Neural cell (in vitro differentiated cells): ENCODE measurements around the gene OGFOD2. TPM values are rescaled to one million over a fixed set of nuclear protein-coding genes. Genes with fewer than 3 reads are reported as not detected.

Experiments used
- H2AFZ ChIP-seq: fragments of 200-600, 300-800 bp; sonication (generic), shearing (Covaris generic); 2 replicates; pipeline ENCODE4 v1.6.0; 2014; ENCODE audit warnings: low read depth, mild to moderate bottlenecking, antibody characterized with exemption, low read length, moderate library complexity
- H3F3A ChIP-seq: fragments of 200-600 bp; shearing (Covaris generic); 2 replicates; pipeline ENCODE4 v1.6.1; 2016; ENCODE audit warnings: mild to moderate bottlenecking, moderate library complexity, mixed read lengths, antibody characterized with exemption, low read length; ENCODE audit not compliant: insufficient read depth, poor library complexity, severe bottlenecking
- H3K27ac ChIP-seq: fragments of 200-600, 300-800 bp; sonication (generic), shearing (Covaris generic); 2 replicates; pipeline ENCODE4 v1.5.1; 2014; ENCODE audit warnings: mild to moderate bottlenecking, low read length, moderate library complexity
- H3K27me3 ChIP-seq: fragments of 300-800, 200-600 bp; sonication (generic), shearing (Covaris generic); 2 replicates; pipeline ENCODE4 v1.6.0; 2014; ENCODE audit warnings: mild to moderate bottlenecking, low read depth, low read length, moderate library complexity; ENCODE audit not compliant: insufficient read depth
- H3K36me3 ChIP-seq: fragments of 300-800, 200-600 bp; sonication (generic), shearing (Covaris generic); 2 replicates; pipeline ENCODE4 v1.5.1; 2014; ENCODE audit warnings: mild to moderate bottlenecking, antibody characterized with exemption, low read length, moderate library complexity; ENCODE audit not compliant: insufficient read depth
- H3K4me2 ChIP-seq: fragments of 300-800, 200-600 bp; sonication (generic), shearing (Covaris generic); 2 replicates; pipeline ENCODE4 v1.6.0; 2014; ENCODE audit warnings: mild to moderate bottlenecking, low read length
- H3K4me3 ChIP-seq: fragments of 300-800, 200-600 bp; sonication (generic), shearing (Covaris generic); 2 replicates; pipeline ENCODE4 v1.5.1; 2014; ENCODE audit warnings: mild to moderate bottlenecking, low read length, moderate library complexity
- H3K79me2 ChIP-seq: fragments of 200-600 bp; shearing (Covaris generic); replicated peaks from 2 replicates; pipeline ENCODE4 v1.6.0; 2014; ENCODE audit warnings: mild to moderate bottlenecking, low read length, moderate library complexity; ENCODE audit not compliant: insufficient read depth
- H3K9ac ChIP-seq: fragments of 300-800, 200-600 bp; sonication (generic), shearing (Covaris generic); 2 replicates; pipeline ENCODE4 v1.6.1; 2016; ENCODE audit warnings: mild to moderate bottlenecking, low read length, mixed read lengths
- H3K9me2 ChIP-seq: fragments of 200-600 bp; shearing (Covaris generic); 2 replicates; pipeline ENCODE4 v1.6.1; 2016; ENCODE audit warnings: mild to moderate bottlenecking, low read length, mixed read lengths; ENCODE audit not compliant: insufficient read depth
- H3K9me3 ChIP-seq: fragments of 200-600, 300-800 bp; sonication (generic), shearing (Covaris generic); 2 replicates; pipeline ENCODE4 v1.6.1; 2016; ENCODE audit warnings: mild to moderate bottlenecking, mixed run types, low read length, moderate library complexity, mixed read lengths
- H4K20me1 ChIP-seq: fragments of 200-600 bp; shearing (Covaris generic); 2 replicates; pipeline ENCODE4 v1.6.1; 2016; ENCODE audit warnings: mild to moderate bottlenecking, mixed run types; ENCODE audit not compliant: insufficient read depth
- EP300 ChIP-seq: fragments of 450-650 bp; conservative IDR thresholded peaks from 2 replicates; pipeline ENCODE4 v1.6.1; 2014; ENCODE audit warnings: antibody characterized with exemption, mild to moderate bottlenecking, moderate library complexity; ENCODE audit not compliant: poor library complexity, severe bottlenecking
- EZH2 ChIP-seq: fragments of 200-600, 300-800 bp; shearing (Covaris generic), sonication (generic); IDR thresholded peaks from 2 replicates; pipeline ENCODE4 v1.6.1; 2014; ENCODE audit warnings: antibody characterized with exemption, low read length, borderline replicate concordance, mild to moderate bottlenecking; ENCODE audit not compliant: insufficient read depth, poor library complexity, severe bottlenecking
- MXI1 ChIP-seq: fragments of 450-650 bp; conservative IDR thresholded peaks from 2 replicates; pipeline ENCODE4 v1.6.1; 2014; ENCODE audit warnings: antibody characterized with exemption, mild to moderate bottlenecking; ENCODE audit not compliant: poor library complexity, severe bottlenecking
- POLR2AphosphoS5 ChIP-seq: IDR thresholded peaks from 2 replicates; pipeline ENCODE4 v1.6.1; 2012
- RAD21 ChIP-seq: fragments of 450-650 bp; conservative IDR thresholded peaks from 2 replicates; pipeline ENCODE4 v1.6.1; 2014; ENCODE audit warnings: antibody characterized with exemption, mild to moderate bottlenecking, moderate library complexity
- SMC3 ChIP-seq: fragments of 450-650 bp; conservative IDR thresholded peaks from 2 replicates; pipeline ENCODE4 v1.6.1; 2014; ENCODE audit warnings: antibody characterized with exemption, mild to moderate bottlenecking, moderate library complexity; ENCODE audit not compliant: poor library complexity
- TAF1 ChIP-seq: IDR thresholded peaks from 2 replicates; pipeline ENCODE4 v1.6.1; 2012; ENCODE audit warnings: low read depth
- polyA plus RNA-seq: library from polyadenylated mRNA; depleted of rRNA; stranded (reverse); fragments of >200 nt; gene quantifications from 2 replicates; pipeline ENCODE4 v1.2.3, GENCODE V29; 2014
- TF ChIP-seq, protein P1 (sequence below): fragments of 450-650 bp; IDR thresholded peaks from 2 replicates; pipeline ENCODE4 v1.5.1; 2014; ENCODE audit warnings: antibody characterized with exemption, mild to moderate bottlenecking, moderate library complexity; ENCODE audit not compliant: poor library complexity, severe bottlenecking
- TF ChIP-seq, protein P2 (sequence below): IDR thresholded peaks from 2 replicates; pipeline ENCODE4 v1.6.1; 2012; ENCODE audit warnings: borderline replicate concordance

Gene OGFOD2
- polyA plus RNA-seq, 1 donor from 2014 or later = 27.8 TPM

DNA sequence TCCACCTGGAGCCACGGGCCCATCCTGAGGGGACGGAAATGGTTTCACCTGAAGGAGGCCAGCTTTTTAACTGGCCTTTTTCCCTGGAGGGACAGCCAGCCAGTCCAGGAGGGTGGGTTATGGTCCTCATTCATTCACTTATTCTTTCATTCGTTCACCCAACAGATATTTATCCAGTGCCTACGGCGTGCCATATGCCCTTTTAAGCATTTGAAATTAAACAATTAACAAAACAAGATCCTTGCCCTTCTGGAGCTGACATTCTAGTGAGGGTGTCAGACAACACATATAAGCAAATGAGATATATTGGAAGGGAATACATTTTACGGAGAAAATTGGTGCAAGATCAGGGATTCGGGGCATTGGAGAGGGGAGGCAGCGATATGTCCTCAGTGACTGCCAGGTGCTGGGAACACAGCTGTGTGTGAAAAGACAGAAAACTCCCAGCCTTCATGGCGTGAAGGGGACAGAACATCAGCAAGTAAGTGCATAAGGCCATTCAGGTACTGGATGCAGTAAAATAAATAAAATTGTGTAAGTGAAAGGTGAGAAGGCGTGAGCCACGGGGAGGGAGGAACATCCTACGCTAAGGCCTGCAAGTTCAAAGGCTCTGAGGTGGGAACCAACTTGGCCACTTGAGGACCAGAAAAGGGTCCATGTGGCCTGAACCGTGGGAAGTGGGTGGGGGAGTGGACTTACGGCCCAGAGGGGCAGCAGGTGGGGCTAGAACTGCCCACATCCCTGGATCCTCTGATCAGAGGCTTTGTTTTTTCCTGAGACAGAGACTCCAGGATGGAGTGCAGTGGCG lies 8.1 kb upstream of the OGFOD2 start:
- Histone ChIP-seq H3K27me3 (no peaks in the 10 kb centered on the region), H3K9ac (peak overlapping the region; percentile 91), H4K20me1 (no peaks in the 10 kb centered on the region), H3F3A (no peaks in the 10 kb centered on the region), H3K9me2 (no peaks in the 10 kb centered on the region), H3K27ac (peak overlapping the region; percentile 44), H2AFZ (no peak overlapping the region), H3K4me2 (peak overlapping the region; percentile 25), H3K4me3 (peak overlapping the region; percentile 98), H3K9me3 (no peaks in the 10 kb centered on the region), H3K79me2 (no peaks in the 10 kb centered on the region), H3K36me3 (no peaks in the 10 kb centered on the region)
- no peak for TF ChIP-seq RAD21
- no peak for TF ChIP-seq MXI1
- TF ChIP-seq TAF1 = no peak
- no peak for TF ChIP-seq EZH2
- no peak for TF ChIP-seq POLR2AphosphoS5

DNA sequence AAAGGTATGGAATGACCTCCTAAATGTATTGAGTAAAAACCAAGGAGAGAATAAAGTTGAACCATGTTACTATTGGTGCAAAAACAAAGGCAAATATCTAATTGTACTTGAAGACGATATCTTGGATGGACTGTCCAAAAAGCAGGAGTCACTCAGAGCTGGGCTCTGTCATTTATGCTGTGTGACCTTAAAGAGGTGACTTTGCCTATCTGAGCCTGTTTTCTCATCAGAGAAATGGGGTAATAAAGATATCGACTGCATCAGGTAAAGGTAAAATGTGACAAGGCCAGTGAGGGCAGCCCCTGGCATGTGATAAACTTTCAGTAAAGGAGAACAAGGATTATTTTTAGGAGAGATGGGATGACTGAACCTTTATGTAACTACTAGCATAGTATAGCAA lies 6.9 kb upstream of the OGFOD2 start:
- TF ChIP-seq, protein P1, sequence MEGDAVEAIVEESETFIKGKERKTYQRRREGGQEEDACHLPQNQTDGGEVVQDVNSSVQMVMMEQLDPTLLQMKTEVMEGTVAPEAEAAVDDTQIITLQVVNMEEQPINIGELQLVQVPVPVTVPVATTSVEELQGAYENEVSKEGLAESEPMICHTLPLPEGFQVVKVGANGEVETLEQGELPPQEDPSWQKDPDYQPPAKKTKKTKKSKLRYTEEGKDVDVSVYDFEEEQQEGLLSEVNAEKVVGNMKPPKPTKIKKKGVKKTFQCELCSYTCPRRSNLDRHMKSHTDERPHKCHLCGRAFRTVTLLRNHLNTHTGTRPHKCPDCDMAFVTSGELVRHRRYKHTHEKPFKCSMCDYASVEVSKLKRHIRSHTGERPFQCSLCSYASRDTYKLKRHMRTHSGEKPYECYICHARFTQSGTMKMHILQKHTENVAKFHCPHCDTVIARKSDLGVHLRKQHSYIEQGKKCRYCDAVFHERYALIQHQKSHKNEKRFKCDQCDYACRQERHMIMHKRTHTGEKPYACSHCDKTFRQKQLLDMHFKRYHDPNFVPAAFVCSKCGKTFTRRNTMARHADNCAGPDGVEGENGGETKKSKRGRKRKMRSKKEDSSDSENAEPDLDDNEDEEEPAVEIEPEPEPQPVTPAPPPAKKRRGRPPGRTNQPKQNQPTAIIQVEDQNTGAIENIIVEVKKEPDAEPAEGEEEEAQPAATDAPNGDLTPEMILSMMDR = no peak
- TF ChIP-seq EZH2 = no peak
- no peak for TF ChIP-seq POLR2AphosphoS5
- TF ChIP-seq, protein P2, sequence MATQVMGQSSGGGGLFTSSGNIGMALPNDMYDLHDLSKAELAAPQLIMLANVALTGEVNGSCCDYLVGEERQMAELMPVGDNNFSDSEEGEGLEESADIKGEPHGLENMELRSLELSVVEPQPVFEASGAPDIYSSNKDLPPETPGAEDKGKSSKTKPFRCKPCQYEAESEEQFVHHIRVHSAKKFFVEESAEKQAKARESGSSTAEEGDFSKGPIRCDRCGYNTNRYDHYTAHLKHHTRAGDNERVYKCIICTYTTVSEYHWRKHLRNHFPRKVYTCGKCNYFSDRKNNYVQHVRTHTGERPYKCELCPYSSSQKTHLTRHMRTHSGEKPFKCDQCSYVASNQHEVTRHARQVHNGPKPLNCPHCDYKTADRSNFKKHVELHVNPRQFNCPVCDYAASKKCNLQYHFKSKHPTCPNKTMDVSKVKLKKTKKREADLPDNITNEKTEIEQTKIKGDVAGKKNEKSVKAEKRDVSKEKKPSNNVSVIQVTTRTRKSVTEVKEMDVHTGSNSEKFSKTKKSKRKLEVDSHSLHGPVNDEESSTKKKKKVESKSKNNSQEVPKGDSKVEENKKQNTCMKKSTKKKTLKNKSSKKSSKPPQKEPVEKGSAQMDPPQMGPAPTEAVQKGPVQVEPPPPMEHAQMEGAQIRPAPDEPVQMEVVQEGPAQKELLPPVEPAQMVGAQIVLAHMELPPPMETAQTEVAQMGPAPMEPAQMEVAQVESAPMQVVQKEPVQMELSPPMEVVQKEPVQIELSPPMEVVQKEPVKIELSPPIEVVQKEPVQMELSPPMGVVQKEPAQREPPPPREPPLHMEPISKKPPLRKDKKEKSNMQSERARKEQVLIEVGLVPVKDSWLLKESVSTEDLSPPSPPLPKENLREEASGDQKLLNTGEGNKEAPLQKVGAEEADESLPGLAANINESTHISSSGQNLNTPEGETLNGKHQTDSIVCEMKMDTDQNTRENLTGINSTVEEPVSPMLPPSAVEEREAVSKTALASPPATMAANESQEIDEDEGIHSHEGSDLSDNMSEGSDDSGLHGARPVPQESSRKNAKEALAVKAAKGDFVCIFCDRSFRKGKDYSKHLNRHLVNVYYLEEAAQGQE = no peak
- TF ChIP-seq SMC3 = no peak
- no peak for TF ChIP-seq EP300
- no peak for TF ChIP-seq TAF1
- no peak for TF ChIP-seq RAD21
- no peak for TF ChIP-seq MXI1
- no peaks in the 10 kb centered on the region for H3K36me3 ChIP-seq
- no peak overlapping the region for H2AFZ ChIP-seq
- no peak overlapping the region for H3K4me2 ChIP-seq
- H3K27me3 ChIP-seq = no peaks in the 10 kb centered on the region
- no peaks in the 10 kb centered on the region for H3K9me3 ChIP-seq
- H3K4me3 ChIP-seq = no peak overlapping the region
- H3K9me2 ChIP-seq = no peaks in the 10 kb centered on the region
- no peaks in the 10 kb centered on the region for H3F3A ChIP-seq
- H3K79me2 ChIP-seq = no peaks in the 10 kb centered on the region
- no peak overlapping the region for H3K27ac ChIP-seq
- no peaks in the 10 kb centered on the region for H4K20me1 ChIP-seq
- no peak overlapping the region for H3K9ac ChIP-seq
